Left lobe of liver (tissue), 2 donors: ENCODE measurements around the gene KCNJ15. TPM values are rescaled to one million over a fixed set of nuclear protein-coding genes. Genes with fewer than 3 reads are reported as not detected.
"Not testable (repeated sequence)": the region's sequence is repeated elsewhere in the genome, so short reads cannot be mapped to it uniquely, and the experiment has no call there.

ENCODE experiments used
- ATAC-seq: fragments of 200-7000 bp; cut with Tn5 transposase; one replicate; pipeline ENCODE4 v1.9.1; 2020; ENCODE audit warnings: mild to moderate bottlenecking, moderate library complexity
- DNase-seq: peaks from one replicate; pipeline ENCODE4 v3.0.0-alpha.2; 2020; ENCODE audit warnings: low spot score
- total RNA-seq: library from RNA; stranded (reverse); gene quantifications from one replicate; pipeline ENCODE4 v1.2.1, GENCODE V29; 2021
- donor health status: DM: no; HTN: no; CAD: no; lungs with moderate emphysema.
- donor health status: DM: no; HTN: yes; CAD: no.

The KCNJ15 gene
- total RNA-seq, result 1.8 TPM

DNA sequence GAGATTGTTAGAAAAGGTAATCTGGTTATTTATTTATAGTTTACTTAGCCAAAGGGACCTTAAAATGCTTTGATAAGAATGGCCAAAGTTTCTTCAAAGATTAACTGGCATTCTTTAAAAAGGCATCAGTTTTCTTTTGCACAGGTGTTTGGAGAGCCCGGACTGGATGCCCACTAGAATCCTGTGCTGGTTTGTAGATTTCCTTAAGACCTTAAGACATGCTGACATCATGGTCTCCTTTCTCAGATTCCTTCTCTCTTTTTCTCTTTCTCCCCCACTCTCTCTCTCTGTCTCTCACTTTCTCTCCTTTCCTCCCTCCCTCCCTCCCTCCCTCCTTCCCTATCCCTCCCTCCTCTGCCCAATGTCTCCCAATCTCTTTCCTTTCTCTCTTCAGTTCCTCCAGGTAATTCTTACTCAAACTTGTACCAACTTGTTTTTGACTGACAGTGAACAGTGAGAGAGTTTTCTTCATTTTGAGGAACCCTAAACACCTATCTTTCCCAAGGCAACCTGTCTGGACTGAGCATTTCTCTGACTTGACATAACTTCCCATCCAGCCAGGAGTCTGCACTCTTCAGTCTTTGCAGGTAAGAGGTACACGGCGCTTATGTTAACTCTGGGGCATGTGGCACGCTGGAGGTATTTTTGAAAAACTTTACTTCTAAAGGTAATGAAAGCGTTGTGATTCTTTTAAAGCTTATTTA is at the start of gene KCNJ15:
KCNJ15 (plus strand) TSS at position 393 of the 704 bp plus-strand sequence. CDS start 42,271 bp downstream, outside the sequence.
- ATAC-seq (no peak), DNase-seq (no peak)

DNA sequence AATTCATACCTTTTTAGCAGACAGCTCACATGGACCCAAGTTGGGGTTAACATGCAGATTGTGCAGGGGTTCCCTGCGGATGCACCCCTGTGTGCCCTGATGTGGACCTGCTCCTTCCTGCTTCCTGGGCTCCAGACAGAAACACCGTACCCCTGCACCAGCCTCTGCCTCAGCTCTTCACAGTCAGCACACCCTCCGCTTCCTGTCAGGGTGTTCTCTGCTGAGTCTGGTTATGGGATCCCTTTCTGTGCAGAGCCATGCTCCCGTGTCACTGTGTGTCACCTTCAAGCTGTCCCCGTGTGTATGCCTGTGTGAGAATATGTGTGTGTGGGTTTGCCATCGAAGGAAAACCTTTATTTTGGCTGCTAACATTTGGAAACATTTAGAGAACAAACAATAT is 48.7 kb upstream of the KCNJ15 start:
- DNase-seq (no peak), ATAC-seq (no peak)

DNA sequence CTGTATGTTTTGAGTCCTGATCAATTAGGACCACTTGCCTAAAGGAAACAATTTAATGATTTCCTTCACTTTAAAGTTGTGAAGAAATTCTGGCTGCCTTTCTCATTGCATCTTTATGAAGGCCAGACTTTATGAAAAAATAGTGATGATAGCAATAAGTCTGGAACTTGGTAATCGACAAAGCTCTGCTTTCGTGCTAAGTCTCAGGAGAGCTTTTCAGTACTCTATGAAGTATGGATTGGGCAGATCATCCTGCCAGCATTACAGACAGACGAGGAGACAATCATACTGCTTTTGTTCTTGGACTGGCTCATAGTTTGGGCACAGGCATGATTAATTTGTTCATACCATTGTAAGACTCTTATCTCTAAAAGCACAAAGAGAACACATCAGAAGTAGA is 45.5 kb upstream of the KCNJ15 start:
- DNase-seq, result no peak
- ATAC-seq, result no peak

DNA sequence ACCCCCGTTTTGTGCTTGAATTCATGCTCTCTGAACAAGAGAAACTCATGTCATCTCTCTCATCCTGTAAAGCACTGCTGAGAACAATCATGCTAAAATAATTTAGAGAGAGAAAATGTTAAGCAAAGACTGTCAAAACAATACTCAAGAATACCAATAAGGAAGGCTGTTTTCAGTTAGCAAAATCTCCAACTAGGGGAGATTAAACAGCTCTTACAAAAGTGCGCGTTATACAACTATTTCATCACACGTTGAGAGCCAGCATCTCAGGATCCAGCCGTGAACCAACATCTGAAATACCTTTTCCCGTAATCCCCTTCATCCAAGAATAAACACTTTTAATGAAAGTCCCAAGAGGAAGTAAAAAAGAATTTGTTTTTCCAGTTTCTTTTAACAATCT is 44.1 kb upstream of the KCNJ15 start:
- DNase-seq (no peak), ATAC-seq (no peak)

DNA sequence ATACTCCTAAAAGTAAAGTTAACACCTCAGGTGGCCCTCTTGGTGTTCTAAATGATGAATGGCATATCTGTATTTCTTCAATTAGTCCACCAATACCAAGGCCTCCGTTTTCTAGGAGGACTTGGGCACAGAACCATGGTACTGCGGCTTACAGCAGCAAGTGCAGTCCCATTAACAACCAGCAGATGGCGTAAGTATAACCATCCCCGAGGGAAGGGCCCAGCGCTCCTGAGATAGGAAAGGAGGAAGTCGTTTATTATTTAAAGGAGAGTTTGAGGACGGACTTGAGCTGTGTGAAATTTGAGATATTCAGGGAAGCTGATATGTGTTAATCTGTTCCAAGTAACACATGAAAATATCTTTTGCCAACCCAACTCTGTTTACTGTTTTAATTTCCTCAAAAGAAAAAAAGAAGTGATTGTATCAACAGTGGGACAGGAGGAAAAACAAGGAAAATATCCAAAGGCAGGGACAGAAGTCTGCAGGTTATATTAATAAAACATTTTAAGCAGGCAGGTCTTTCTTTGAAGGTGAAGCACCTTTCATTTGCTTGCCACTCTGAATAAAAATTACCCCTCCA is 37.7 kb upstream of the KCNJ15 start:
- peak; percentile 100 for ATAC-seq
- peak; percentile 70 for DNase-seq

DNA sequence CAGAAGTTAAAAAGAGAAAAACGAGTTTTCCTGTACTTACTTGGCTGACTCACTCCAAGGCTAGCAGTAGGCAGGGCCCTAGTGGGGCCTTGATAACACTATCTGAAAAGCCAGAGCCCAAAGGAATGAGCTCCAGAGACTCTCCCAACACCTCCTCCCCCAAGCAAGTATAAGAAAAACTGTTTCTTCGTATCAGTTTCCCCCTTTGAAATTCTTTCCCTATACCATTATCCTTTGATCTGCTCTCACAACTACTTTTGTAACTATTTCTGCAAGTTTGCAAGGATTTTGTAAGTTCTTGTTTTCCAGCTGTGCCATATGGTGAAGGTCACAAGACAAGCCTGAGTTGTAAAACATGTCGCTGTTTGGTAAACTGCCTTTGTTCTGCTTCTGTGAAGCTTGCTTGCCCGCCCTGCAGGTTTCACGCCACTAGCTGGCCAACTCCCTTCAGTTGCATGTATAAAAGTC is 36.5 kb upstream of the KCNJ15 start:
- no peak for DNase-seq
- ATAC-seq, result no peak

DNA sequence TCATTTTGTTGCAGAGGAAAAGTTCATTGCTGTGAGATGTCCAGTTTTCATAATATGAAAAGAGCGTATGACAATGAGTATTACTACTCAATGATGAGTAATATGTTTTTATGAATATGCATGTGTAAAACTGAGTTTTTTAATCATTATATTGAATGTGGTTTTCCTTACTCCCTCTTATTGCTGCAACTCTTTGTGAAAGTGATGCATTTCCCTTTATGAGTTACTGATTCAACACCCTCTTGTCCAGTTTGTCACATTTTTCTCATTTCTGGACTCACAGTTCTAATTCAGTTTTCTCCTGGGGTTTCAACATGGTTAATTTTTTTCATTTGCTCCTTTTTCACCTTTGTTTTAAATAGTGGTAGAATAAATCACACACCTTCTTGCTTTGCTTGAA is 35.2 kb upstream of the KCNJ15 start:
- ATAC-seq (no peak), DNase-seq (no peak)

DNA sequence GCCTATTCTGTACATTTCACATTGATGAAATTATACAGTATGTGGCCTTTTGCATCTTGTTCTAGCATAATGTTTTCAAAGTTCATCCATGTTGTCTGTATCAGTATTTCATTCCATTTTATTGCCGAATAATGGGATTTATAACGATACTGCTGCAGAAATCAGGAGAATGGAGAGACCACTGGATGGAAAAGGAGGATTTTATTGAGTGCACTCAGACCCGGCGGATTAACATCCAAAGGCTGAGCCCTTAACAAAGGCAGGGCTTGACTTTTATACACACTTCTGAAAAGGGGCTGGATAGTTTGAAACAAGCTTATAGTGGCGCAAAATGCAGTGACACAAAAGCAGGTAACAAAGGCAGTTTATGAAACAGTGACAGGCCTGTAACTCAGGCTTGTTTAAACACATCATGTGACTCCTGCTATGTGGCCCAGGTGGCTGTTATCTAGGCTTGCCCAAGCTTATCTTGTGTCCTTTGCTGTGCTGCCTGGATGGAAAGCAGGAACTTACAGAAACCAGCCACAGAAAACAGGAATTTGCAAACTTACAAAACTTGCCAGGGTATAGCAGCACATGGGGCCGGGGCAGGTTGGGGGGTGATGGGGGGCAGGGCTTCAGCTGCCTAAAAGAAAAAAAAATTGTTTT is 32.8 kb upstream of the KCNJ15 start:
- DNase-seq (no peak), ATAC-seq (peak; percentile 54)

DNA sequence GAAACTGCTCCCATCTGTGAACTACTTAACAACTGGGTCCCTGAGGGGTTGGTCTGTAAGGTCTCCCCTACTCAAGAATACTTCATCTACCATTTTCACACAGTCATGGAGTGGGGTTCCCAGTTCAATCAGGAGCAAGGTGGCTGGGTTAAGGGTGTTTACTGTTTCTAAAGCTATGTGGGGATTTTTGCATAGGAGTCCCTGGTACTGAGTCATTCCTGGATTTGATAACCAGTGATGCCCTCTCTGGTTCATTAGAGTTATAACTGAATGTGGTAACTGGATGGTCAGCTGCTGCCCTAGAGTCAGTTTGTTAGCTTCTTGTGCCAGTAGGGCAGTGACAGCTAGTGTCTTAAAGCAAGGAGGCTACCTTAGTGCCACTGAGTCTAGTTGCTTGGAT is 29.4 kb upstream of the KCNJ15 start:
- DNase-seq (no peak), ATAC-seq (no peak)

DNA sequence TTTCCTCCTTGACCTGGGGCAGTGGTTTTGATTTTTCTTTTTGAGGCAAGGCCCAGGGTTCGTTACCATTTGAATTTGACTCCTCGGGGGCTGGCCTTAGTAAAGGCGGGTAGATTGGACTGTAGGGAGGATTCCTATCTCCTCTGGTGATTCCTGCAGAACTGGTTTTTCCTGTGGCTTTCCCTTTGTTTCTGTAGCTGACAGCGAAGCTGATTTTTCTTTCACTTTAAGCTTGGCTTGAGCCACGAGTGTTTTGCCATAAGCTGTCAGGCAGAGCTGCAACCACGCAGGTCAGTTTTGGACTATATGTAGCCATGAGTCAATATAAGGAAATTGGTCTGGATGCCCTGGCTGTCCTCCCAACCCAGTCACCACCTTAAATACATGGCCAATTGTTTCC is 28.7 kb upstream of the KCNJ15 start:
- peak; percentile 10 for ATAC-seq
- no peak for DNase-seq

DNA sequence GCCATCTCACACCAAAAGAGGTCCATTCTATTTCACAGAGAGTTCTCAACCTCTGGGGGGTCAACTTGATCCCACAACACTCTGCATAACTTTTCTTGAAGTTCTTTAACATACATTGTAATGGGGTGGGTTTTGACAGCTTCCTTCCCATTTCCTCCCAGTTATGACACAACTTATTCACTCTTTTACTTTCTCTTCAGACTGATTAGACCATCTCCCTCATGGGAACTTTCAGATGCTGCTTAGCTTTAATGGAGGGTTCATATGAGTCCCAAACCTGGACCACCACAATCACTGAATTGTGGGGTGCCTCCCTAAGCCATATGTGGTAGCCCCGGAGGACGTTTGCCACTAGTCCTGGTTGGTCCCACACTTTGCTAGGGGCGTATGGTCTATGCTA is 28.3 kb upstream of the KCNJ15 start:
- DNase-seq, result no peak
- no peak for ATAC-seq

DNA sequence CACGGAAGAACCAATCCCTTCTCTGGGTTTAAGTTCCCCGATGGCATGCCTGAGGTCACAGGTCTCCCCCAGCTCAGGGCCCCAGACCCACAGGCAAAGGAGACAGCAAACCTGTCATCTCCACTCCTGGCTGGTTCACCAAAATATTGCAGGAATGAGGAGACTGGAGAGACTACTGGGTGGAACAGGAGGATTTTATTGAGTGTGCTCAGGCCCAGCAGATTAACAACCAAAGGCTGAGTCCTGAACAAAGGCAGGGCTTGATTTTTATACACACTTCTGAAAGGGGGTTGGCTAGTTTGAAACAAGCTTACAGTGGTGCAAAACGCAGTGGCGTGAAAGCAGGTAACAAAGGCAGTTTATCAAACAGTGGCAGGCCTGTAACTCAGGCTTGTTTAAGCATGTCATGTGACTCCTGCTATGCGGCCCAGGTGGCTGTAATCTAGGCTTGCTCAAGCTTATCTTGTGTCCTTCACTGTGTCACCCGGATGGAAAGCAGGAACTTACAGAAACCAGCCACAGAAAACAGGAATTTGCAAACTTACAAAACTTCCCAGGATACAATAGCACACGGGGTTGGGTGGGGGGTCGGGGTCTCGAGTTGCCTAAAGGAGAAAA is 27.4 kb upstream of the KCNJ15 start:
- DNase-seq (no peak), ATAC-seq (peak; percentile 42)

DNA sequence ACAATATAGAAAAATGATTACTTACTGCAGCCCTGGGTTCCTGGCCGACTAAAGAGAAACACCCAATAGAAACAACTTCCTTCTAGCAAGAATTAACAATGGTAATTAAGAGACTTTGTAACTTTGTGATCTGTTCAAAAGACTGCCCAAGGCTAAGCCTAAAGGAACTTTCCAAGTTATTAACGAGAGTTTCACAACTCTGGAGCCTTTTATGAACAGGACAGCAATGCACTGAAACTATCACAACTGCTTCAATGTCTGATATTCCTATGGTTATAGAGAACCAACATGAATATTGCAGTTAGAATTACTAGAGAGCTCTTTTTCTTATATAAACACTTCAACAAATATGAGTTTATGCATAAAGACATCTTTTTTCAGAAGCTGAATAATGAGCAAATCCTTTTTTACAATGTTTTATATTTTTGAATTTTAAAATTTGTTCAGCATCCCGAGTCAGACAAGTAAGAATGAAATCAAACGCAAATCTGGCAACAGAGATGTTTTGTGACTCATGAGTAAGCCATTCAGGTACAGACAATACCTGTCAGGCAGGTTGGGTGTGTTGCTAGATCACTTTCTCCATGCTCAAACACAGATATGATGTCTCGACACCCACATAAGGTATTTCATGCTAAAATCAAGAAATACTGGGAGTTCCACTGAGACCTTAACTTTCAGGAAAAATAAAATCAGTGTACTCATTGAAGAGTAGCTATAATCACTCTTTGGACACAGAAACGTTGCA is 22.2 kb upstream of the KCNJ15 start:
- DNase-seq, result no peak
- no peak for ATAC-seq

DNA sequence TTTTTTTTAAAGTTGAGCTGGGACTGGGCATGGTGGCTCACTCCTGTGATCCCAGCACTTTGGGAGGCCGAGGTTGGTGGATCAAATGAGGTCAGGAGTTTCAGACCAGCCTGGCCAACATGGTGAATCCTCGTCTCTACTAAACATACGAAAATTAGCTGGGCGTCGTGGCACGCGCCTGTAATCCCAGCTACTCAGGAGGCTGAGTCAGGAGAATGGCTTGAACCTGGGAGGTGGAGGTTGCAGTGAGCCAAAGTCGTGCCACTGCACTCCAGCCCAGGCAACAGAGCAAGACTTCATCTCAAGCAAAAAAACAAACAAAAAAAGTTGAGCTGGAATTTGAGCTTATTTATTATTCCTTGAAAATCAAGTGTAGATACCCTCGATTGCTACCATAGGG is 21.5 kb upstream of the KCNJ15 start:
- DNase-seq, ATAC-seq: not testable (repeated sequence)

DNA sequence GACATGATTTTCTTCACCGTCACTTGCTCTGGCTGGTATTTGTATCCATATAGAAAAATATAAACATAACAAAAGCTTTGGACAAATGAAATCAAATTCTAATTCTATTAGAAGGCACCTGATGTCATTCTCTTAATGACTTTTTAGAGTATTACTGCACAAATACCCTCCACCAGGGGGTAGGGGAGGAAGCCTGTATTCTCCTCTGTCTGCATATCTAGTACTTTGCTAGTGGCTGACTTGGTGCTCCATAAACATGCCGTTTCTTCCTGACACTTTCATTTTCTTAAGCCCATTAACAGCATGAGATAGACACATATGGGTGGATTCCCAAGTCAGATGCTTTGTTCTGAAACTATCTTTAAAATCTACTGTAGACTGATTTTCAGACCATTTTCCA is 20.6 kb upstream of the KCNJ15 start:
- DNase-seq (no peak), ATAC-seq (peak; percentile 53)

DNA sequence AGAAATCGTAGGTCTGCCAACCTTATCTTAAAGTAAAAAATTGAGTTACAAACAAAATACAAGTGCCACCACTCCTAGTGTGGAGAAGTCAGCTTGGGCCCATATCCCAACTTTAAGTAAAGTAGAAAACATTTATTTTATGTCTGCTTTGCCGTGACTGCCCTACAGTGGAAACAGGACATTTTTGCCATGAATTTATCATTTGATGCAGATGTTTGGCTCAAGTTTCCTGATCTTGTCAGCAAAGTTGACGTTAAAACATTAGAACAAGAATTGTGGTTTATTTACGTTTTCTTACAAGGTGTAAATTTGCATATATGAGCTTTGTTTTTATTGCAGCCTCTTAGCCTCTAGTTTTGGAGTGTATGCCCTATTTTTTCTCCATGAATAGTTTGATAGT is 17.1 kb upstream of the KCNJ15 start:
- DNase-seq, result no peak
- ATAC-seq, result no peak

DNA sequence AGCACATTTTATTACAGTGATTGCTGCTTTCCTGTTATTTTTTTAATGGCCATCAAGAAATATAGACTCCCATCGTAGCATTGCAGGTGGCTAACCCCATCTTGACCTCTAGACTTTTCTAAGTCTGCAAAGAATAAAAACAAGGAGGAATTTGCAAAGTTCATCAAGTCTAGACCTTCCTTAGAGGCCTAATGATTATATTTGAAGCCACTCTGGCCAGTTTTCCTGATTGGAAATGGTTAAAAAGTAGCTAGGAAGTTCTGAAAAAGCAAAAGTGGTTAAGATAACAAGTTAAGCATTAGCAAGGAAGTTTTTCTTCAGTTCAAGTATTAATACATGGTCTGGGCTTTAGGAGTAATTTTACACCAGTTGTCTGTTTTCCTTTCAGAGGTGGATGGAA is 16.7 kb upstream of the KCNJ15 start:
- no peak for DNase-seq
- no peak for ATAC-seq

DNA sequence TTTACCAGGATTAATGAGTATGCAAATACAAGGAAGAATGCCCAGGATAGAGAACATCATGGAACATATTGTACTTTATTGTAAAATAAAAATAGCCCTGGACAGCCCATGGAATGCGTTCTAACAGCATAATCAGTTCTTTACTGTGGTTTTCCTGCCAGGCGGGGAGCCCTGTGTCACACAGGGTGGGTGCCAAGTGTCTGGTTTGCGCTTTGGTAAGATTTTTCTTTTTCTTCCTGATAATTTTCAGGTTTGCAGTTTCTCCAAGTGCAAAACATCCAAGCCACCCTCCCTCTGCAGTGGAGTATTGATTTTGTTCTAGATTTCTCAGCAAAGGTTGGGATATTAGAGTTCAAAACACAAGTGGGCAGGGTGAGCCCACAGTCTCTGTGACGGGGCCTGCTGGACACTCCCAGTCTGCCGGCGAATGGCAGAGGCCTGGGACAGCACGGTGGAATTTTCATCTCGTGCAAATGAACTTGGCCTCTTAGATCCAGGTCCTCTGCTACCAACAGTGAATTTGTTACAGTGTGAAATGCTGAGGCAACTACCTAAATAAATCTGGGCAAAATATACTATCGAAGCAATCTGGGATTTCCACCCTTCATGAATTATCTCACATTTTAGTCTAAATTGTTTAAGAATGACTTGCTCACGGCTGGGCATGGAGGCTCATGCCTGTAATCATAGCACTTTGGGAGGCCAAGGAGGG is 15.6 kb upstream of the KCNJ15 start:
- DNase-seq, result no peak
- ATAC-seq, result peak; percentile 88

DNA sequence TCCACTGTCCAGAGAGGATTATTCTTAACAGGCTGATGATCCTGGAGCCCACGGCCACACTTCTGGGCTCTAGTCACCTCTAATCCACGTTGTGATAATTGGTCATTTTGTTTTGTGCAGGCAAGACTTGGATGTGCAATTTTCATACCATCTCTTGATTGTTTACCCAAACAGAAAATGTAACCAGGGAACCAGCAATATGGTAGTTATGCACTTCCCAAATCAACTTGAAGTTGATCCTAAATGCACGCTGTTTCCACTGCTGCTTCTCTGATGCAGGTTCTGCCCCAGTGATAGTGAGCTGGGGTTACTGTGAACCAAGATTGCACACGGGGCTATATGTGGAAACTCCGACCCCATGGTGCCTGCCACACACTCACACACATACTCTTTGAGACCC is 14.7 kb upstream of the KCNJ15 start:
- no peak for DNase-seq
- ATAC-seq, result no peak

DNA sequence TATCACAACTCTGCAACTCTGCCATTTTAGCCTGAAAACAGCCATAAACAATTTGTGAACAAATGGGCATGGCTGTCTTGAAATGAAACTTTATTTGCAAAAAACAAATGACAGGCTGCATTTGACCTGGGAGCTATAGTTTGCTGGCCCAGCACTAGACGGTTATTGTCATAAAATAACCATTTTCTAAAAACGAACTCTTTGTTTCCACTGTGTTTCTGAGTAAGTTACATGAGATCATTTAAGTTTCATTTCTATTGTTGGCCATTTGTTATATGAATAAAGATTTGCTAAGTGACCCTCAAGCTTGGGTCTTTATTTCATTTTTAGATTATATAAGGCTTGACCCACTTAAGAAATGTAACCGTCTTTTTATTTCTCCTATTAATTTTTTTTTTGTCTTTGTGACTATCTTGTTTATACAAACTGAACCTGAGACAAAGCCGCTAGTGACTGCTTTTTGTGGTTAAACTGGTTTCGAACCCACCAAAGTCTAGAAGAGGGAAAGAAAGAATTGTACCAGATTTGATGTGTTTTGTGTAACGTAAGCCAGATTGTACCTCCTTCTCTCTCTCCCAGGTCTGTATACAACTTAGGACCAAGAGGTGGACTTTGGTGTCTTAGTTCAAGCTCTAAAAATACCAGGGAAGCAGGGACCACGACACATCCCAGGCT is 12.9 kb upstream of the KCNJ15 start:
- no peak for ATAC-seq
- DNase-seq, result no peak
